Fibroblast of skin of right biceps (primary cell): ENCODE results near the gene DAPK1.
"Not testable (repeated sequence)": the region's sequence is repeated elsewhere in the genome, so short reads cannot be mapped to it uniquely, and the experiment has no call there.

ENCODE experiments used
- DNase-seq: peaks from one replicate; pipeline ENCODE4 v3.0.0-alpha.2; 2013

Gene DAPK1

GRCh38 chr9:87498811-87499360 lies 1.2 kb downstream of the DAPK1 start:
- no peak for DNase-seq

GRCh38 chr9:87499424-87500017 lies 1.9 kb downstream of the DAPK1 start:
- no peak for DNase-seq

- DNase-seq, result no peak
These were observed 3.0 kb downstream of the DAPK1 start for GRCh38 chr9:87500491-87501270.

- DNase-seq, result not testable (repeated sequence)
These were observed 3.6 kb downstream of the DAPK1 start for GRCh38 chr9:87501271-87501656.

GRCh38 chr9:87501806-87502205 lies 4.1 kb downstream of the DAPK1 start:
- DNase-seq, result no peak

- no peak for DNase-seq
These were observed 4.9 kb downstream of the DAPK1 start for GRCh38 chr9:87502391-87503221.

GRCh38 chr9:87503430-87503829 lies 5.8 kb downstream of the DAPK1 start:
- no peak for DNase-seq

GRCh38 chr9:87503927-87504326 lies 6.3 kb downstream of the DAPK1 start:
- no peak for DNase-seq

GRCh38 chr9:87504938-87505337 lies 7.3 kb downstream of the DAPK1 start:
- DNase-seq, result no peak

GRCh38 chr9:87505869-87506678 lies 8.4 kb downstream of the DAPK1 start:
- DNase-seq, result no peak

GRCh38 chr9:87507576-87507975 lies 9.9 kb downstream of the DAPK1 start:
- no peak for DNase-seq

GRCh38 chr9:87510252-87510683 lies 12.6 kb downstream of the DAPK1 start:
- no peak for DNase-seq

- DNase-seq, result no peak
These were observed 14.6 kb downstream of the DAPK1 start for GRCh38 chr9:87512311-87512710.

- DNase-seq, result peak; percentile 10
These were observed 15.5 kb downstream of the DAPK1 start for GRCh38 chr9:87513161-87513560.

- no peak for DNase-seq
These were observed 16.3 kb downstream of the DAPK1 start for GRCh38 chr9:87513880-87514535.

- DNase-seq, result no peak
These were observed 17.3 kb downstream of the DAPK1 start for GRCh38 chr9:87515006-87515405.

- no peak for DNase-seq
These were observed 18.0 kb downstream of the DAPK1 start for GRCh38 chr9:87515588-87516221.

GRCh38 chr9:87516222-87516925 lies 18.7 kb downstream of the DAPK1 start:
- peak; percentile 24 for DNase-seq

GRCh38 chr9:87516926-87517290 lies 19.2 kb downstream of the DAPK1 start:
- no peak for DNase-seq

GRCh38 chr9:87517732-87518131 lies 20.1 kb downstream of the DAPK1 start:
- no peak for DNase-seq
